ENCODE results near the gene HSCB. TPM values are rescaled to one million over a fixed set of nuclear protein-coding genes. Genes with fewer than 3 reads are reported as not detected.

HSCB gene, protein sequence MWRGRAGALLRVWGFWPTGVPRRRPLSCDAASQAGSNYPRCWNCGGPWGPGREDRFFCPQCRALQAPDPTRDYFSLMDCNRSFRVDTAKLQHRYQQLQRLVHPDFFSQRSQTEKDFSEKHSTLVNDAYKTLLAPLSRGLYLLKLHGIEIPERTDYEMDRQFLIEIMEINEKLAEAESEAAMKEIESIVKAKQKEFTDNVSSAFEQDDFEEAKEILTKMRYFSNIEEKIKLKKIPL
- 21.2 and 23.8 TPM in 2 replicates for total RNA-seq

DNA sequence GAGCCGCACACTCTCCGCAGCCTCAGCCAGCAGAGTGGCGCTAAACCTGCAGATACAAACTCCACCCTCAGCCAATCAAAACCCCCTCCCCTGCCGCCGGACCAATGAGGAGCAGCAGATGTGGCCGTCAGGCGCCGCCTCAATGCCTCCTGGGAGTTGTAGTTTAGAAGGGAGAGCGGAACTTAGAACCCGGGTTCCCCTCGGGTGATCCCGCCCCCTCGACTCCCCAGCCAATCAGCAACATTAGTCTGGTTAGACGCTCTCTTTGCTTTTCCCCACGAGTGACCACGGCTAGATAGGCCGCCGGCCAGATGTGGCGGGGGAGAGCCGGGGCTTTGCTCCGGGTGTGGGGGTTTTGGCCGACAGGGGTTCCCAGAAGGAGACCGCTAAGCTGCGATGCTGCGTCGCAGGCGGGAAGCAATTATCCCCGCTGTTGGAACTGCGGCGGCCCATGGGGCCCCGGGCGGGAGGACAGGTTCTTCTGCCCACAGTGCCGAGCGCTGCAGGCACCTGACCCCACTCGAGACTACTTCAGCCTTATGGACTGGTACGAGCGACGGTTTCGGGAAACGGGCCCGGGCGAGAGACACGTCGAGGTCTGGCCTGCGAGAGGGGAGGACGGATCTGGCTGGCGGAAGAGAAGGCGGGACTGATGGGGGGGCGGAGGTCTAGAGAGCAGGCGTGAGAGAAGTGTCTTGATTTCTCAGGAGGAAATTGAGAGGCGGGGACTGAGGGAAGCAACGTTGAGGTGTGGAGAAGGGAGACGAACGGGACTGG, at the start of gene HSCB, which contains the start of gene CHEK2:
Gene HSCB (plus strand): TSS at position 255 of the 777 bp plus-strand sequence. CDS start 57 bp downstream, at position 312.
Gene CHEK2 (minus strand): TSS at position 36 of the 777 bp plus-strand sequence. CDS start 7,099 bp downstream, outside the sequence.

DNA sequence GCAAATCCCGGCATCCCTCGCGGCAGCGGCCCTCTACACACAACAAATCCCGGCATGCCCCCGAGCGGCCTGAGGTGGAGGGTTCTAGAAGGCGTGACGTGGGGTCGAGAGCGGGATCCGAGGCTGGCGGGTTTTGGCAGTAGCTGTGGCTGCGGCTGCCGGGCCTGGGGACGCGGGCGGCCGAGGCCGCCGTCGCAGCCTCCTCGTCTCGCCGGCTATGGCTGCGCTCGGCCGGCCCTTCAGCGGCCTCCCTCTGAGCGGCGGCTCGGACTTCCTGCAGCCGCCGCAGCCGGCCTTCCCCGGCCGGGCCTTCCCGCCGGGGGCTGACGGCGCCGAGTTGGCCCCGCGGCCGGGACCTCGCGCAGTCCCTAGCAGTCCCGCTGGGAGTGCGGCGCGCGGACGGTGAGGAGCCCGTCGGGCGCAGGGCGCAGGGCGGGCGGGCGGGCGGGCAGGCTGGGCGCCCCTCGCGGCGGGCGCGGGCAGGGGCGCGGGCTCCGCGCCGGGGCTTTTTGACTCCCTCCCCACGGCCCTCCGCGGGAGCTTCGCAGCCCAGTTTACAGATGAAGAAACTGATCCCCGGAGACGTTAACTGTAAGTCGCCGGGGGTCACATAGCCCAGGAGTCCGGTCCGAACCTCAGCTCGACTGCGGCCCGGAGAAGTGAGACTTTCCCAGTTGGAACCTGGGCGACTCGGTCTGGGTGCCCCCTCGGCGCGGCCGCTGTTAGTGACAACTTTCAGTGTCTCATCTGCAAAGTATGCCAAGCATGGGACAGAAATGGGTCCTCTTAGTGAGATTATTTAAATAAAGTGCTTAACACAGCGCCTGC, 31.0 kb downstream of the HSCB start, which contains the start of gene CCDC117:
Gene CCDC117 (plus strand): TSS at position 63 of the 828 bp plus-strand sequence. CDS start 155 bp downstream, at position 218.

DNA sequence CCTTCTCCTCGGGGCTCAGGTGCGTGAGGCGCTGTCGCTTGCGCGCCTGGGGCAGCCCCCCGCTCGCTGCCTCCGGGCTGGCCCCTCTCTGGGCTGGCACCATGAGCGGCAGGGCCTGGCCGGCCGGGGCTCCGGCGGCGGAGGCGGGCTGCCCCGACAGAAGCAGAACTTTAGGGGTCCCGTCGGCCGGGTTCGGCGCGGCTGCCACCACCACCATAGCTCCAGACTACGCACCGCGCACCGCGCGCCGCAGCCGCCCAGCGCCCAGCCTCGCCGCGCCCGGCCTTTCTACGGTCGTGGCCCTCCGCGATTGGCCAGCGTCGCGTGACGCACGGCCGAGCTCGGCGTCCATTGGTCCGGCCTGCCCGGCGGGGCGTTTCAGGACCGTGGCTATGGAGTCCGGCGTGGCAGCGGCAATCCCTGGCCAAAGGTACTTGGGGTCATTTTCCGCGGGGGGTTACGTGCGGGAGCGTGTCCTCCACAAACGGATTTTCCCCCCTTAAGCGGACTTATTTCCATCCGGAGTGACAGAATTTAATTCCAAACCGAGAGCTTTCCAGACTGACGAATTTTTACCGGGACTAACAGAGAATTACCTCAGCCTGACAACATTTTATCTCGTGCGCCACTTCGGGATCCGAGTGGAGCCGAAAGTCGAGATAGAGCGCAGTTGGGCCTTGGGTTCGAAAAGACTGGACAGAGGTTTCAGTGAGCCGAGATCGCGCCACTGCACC, 58.6 kb downstream of the HSCB start, which contains the start of gene XBP1:
Gene XBP1 (minus strand): TSS at position 262 of the 734 bp plus-strand sequence.

Other genes with a start within 250 kb of the HSCB start
- gene TTC28, start 62.2 kb upstream of the HSCB start, total RNA-seq, result 16.1 and 22.8 TPM in 2 replicates
- gene CHEK2, start 219 bp upstream of the HSCB start, total RNA-seq, result 4.1 and 4.4 TPM in 2 replicates
- 14.3 and 16.8 TPM in 2 replicates for gene CCDC117, start 30.7 kb downstream of the HSCB start, total RNA-seq
- 90.9 and 107 TPM in 2 replicates for gene XBP1, start 58.5 kb downstream of the HSCB start, total RNA-seq
- 1.5 TPM in 2 replicates for gene ZNRF3, start 141.5 kb downstream of the HSCB start, total RNA-seq

Data from dermis lymphatic vessel endothelial cell (primary cell).